Measurements from ENCODE around the gene LRRC3B.

LRRC3B gene

DNA sequence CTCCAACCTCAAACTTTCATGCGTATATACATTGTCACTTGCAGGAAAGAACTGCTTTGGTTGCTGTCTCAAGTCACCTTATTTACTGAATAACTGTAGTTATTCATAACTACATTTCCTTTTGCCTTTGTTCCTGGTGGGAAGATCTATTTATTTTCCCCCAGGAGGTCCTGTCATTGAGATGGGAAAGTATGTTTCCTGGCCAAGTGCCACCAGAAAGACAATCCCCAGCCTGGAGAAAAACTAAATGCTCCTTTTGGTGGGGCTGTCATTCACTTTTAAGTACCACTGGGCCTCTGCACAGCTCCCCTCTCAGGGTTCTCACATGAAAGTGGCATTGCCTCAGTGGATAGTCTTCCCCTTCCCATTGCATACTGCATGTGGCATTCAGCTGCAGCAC lies 59.8 kb downstream of the LRRC3B start:
- DNase-seq (ENCODE audit: low read depth, low spot score), result no peak
- ChIA-PET CTCF (no interaction called here), POLR2A (no interaction called here)
- H3K4me3 ChIP-seq (ENCODE audit: low read depth, low read length), result no peak overlapping the region
- TF ChIP-seq, protein P1, sequence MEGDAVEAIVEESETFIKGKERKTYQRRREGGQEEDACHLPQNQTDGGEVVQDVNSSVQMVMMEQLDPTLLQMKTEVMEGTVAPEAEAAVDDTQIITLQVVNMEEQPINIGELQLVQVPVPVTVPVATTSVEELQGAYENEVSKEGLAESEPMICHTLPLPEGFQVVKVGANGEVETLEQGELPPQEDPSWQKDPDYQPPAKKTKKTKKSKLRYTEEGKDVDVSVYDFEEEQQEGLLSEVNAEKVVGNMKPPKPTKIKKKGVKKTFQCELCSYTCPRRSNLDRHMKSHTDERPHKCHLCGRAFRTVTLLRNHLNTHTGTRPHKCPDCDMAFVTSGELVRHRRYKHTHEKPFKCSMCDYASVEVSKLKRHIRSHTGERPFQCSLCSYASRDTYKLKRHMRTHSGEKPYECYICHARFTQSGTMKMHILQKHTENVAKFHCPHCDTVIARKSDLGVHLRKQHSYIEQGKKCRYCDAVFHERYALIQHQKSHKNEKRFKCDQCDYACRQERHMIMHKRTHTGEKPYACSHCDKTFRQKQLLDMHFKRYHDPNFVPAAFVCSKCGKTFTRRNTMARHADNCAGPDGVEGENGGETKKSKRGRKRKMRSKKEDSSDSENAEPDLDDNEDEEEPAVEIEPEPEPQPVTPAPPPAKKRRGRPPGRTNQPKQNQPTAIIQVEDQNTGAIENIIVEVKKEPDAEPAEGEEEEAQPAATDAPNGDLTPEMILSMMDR (IDR thresholded peaks at IDR 0.05; ENCODE audit: insufficient read depth, low read length, missing control alignments), result no peak

DNA sequence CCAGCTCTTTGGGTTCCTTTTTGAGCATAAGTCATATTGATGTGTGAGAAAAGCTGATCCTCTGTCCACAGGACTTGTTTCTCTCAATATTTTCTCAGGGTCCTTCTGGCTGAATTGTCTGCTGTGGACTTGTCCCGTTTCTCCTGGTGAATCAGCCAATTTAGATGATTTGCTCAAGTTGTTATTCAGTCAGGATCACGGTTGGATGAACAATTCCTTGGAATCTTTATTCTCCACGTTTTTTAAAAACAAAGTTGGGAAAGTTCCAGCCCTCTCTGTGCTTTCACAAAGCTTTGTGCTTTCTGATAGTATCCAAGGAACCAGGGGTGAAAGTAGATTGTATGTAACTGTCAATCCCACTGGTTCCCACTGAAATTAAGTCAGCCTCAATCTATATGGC lies 61.3 kb downstream of the LRRC3B start:
- DNase-seq (ENCODE audit: low read depth, low spot score), result no peak
- POLR2A ChIA-PET, result no interaction called here
- CTCF ChIA-PET, result no interaction called here
- H3K4me3 ChIP-seq (ENCODE audit: low read depth, low read length), result no peak overlapping the region
- TF ChIP-seq, protein P1 (IDR thresholded peaks at IDR 0.05; ENCODE audit: insufficient read depth, low read length, missing control alignments), result no peak

DNA sequence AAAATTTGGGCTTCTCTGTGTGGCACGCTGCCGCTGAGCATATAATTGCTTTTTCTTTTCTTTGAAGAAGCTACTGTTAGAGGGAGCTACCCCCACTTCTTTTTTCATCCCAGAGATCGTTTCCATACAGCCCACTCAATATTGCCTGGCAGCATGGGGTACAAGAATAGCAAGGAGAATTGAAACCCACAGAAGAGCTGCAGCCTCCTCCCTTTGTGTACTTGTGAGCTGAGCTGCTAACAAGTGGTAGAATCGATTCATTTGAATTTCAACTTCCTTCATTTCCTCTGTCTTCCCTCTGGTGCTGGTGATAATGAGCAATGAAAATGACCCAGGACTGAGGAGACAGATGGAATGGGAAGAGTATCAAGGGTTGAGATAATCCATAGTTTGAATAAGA lies 64.9 kb downstream of the LRRC3B start:
- no peak overlapping the region for H3K4me3 ChIP-seq (ENCODE audit: low read depth, low read length)
- TF ChIP-seq, protein P1 (IDR thresholded peaks at IDR 0.05; ENCODE audit: insufficient read depth, low read length, missing control alignments), result no peak
- ChIA-PET POLR2A (no interaction called here), CTCF (no interaction called here)
- no peak for DNase-seq (ENCODE audit: low read depth, low spot score)

DNA sequence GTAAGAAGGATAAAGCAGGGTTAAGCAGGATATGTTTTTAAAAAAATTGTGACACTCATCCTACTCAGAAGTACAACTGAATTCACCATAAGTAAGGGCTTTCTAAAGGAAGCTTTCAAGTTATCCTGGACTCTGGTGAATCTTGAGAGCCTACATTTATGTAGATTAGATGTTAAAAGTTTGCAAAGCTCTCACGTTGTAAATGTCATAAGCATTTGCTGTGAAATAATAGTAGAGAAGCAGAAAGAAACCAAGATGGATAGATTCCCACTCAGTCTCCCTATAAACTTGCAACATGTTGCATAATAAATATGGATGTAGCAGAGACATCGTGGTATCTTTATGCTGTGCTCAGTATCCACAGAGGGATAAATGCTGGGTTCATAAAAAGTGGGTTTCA lies 77.0 kb downstream of the LRRC3B start:
- TF ChIP-seq, protein P1 (IDR thresholded peaks at IDR 0.05; ENCODE audit: insufficient read depth, low read length, missing control alignments), result no peak
- ChIA-PET POLR2A (no interaction called here), CTCF (no interaction called here)
- H3K4me3 ChIP-seq (ENCODE audit: low read depth, low read length), result no peak overlapping the region
- DNase-seq (ENCODE audit: low read depth, low spot score), result no peak

DNA sequence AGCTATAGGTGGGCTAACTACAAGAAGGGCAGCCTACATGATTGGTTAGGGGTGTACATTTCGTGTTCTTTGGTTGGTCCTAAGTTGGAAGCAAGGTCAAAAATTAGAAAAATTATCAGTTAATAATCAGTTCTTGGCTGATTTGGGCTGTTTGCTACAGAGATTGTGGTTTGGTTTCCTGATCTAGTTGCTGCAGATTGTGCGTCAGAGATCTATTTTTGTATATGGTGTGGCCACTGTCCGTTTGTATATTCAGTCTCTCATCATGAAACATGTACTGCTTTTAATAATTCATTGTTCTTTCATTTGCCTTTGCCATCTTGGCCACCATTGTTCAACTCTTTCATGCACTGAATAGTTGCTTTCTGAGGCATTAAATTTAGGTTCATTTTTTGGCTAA lies 80.9 kb downstream of the LRRC3B start:
- POLR2A ChIA-PET, result no interaction called here
- CTCF ChIA-PET, result no interaction called here
- no peak overlapping the region for H3K4me3 ChIP-seq (ENCODE audit: low read depth, low read length)
- TF ChIP-seq, protein P1 (IDR thresholded peaks at IDR 0.05; ENCODE audit: insufficient read depth, low read length, missing control alignments), result no peak
- no peak for DNase-seq (ENCODE audit: low read depth, low spot score)

DNA sequence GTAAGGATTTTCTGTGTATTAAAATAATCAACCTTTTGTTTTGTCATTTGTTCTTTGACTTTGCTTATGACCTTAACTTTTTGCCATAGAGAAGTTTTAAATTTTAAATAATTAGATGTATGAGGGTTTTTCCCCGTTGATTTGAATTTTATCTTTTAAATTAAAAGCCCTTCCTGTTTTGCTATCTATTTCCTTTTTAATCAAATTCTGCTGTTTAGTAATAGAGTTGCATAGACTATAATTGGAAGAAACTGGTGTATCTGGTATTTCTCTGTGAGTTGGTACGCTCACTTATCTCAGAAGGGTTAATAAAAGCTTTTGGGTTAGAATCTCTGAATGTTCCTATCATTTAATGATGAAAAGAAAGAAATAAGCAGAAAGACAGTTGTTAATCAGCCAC lies 82.2 kb downstream of the LRRC3B start:
- H3K4me3 ChIP-seq (ENCODE audit: low read depth, low read length), result no peak overlapping the region
- TF ChIP-seq, protein P1 (IDR thresholded peaks at IDR 0.05; ENCODE audit: insufficient read depth, low read length, missing control alignments), result no peak
- CTCF ChIA-PET, result no interaction called here
- no peak for DNase-seq (ENCODE audit: low read depth, low spot score)
- POLR2A ChIA-PET, result no interaction called here
